Type B pancreatic cell (in vitro differentiated cells): Measurements from ENCODE around the gene HPS1. TPM values are rescaled to one million over a fixed set of nuclear protein-coding genes. Genes with fewer than 3 reads are reported as not detected.

Source experiments
- DNase-seq: peaks from one replicate; pipeline ENCODE4 v3.0.0; 2021; ENCODE audit warnings: mixed read lengths; ENCODE audit not compliant: unreplicated experiment; ENCODE audit errors: extremely low spot score
- H3K27ac Mint-ChIP-seq: 2 replicates; pipeline ENCODE4 v1.8.0; 2021; ENCODE audit warnings: mild to moderate bottlenecking, mixed read lengths
- H3K27me3 Mint-ChIP-seq: 2 replicates; pipeline ENCODE4 v1.8.0; 2021; ENCODE audit warnings: mixed read lengths
- H3K36me3 Mint-ChIP-seq: 2 replicates; pipeline ENCODE4 v1.8.0; 2021; ENCODE audit warnings: mixed read lengths
- H3K4me1 Mint-ChIP-seq: one replicate; pipeline ENCODE4 v1.8.0; 2021; ENCODE audit warnings: mixed read lengths; ENCODE audit not compliant: unreplicated experiment
- H3K4me3 Mint-ChIP-seq: 2 replicates; pipeline ENCODE4 v1.8.0; 2021; ENCODE audit warnings: mild to moderate bottlenecking, mixed read lengths
- H3K9me3 Mint-ChIP-seq: 2 replicates; pipeline ENCODE4 v1.8.0; 2021; ENCODE audit warnings: mixed read lengths
- CTCF ChIP-seq: fragments of 200-600 bp; sonication (generic); conservative IDR thresholded peaks from 2 replicates; pipeline ENCODE4 v1.5.0; 2021; ENCODE audit warnings: antibody characterized with exemption, mild to moderate bottlenecking
- total RNA-seq: library from RNA; stranded (reverse); gene quantifications from 2 replicates; pipeline ENCODE4 v1.2.1, GENCODE V29; 2021; ENCODE audit warnings: low replicate concordance

HPS1 gene
- total RNA-seq, 1 donor from 2014 or later, result 60.5 TPM

GRCh38 chr10:98430427-98430826, 16.3 kb downstream of the HPS1 start:
- no peak for TF ChIP-seq CTCF
- H3K36me3 Mint-ChIP-seq, result peaks cover 33% of the 10 kb centered on the region
- H3K27ac Mint-ChIP-seq, result no peak overlapping the region
- no peaks in the 10 kb centered on the region for H3K4me1 Mint-ChIP-seq
- no peaks in the 10 kb centered on the region for H3K27me3 Mint-ChIP-seq
- H3K4me3 Mint-ChIP-seq, result no peak overlapping the region
- no peaks in the 10 kb centered on the region for H3K9me3 Mint-ChIP-seq
- DNase-seq, result no peak

- Mint-ChIP-seq H3K27ac (no peak overlapping the region), H3K36me3 (peaks cover 29% of the 10 kb centered on the region), H3K27me3 (no peaks in the 10 kb centered on the region), H3K9me3 (no peaks in the 10 kb centered on the region), H3K4me1 (no peaks in the 10 kb centered on the region), H3K4me3 (no peak overlapping the region)
- no peak for DNase-seq
- TF ChIP-seq CTCF, result no peak
These were observed 17.2 kb downstream of the HPS1 start for GRCh38 chr10:98429320-98430072.

GRCh38 chr10:98427011-98427515, 19.7 kb downstream of the HPS1 start:
- no peak overlapping the region for H3K4me3 Mint-ChIP-seq
- DNase-seq, result no peak
- no peak for TF ChIP-seq CTCF
- H3K4me1 Mint-ChIP-seq, result no peaks in the 10 kb centered on the region
- H3K36me3 Mint-ChIP-seq, result peaks cover 19% of the 10 kb centered on the region
- no peaks in the 10 kb centered on the region for H3K27me3 Mint-ChIP-seq
- no peak overlapping the region for H3K27ac Mint-ChIP-seq
- H3K9me3 Mint-ChIP-seq, result no peaks in the 10 kb centered on the region

- H3K4me3 Mint-ChIP-seq, result no peak overlapping the region
- H3K27me3 Mint-ChIP-seq, result no peaks in the 10 kb centered on the region
- no peak for DNase-seq
- no peak overlapping the region for H3K27ac Mint-ChIP-seq
- H3K4me1 Mint-ChIP-seq, result peaks cover 3% of the 10 kb centered on the region
- no peaks in the 10 kb centered on the region for H3K9me3 Mint-ChIP-seq
- TF ChIP-seq CTCF, result peak; percentile 76
- H3K36me3 Mint-ChIP-seq, result peaks cover 7% of the 10 kb centered on the region
These were observed 21.0 kb downstream of the HPS1 start for GRCh38 chr10:98425511-98426352.

- H3K27me3 Mint-ChIP-seq, result no peaks in the 10 kb centered on the region
- no peak overlapping the region for H3K27ac Mint-ChIP-seq
- no peak overlapping the region for H3K4me3 Mint-ChIP-seq
- peaks cover 3% of the 10 kb centered on the region for H3K4me1 Mint-ChIP-seq
- DNase-seq, result no peak
- TF ChIP-seq CTCF, result no peak
- H3K36me3 Mint-ChIP-seq, result peaks cover 7% of the 10 kb centered on the region
- H3K9me3 Mint-ChIP-seq, result no peaks in the 10 kb centered on the region
These were observed 22.2 kb downstream of the HPS1 start for GRCh38 chr10:98424295-98425254.
